Stimulated activated CD8-positive, alpha-beta memory T cell treated with anti-CD3 and anti-CD28 coated beads, Interleukin-12 subunit alpha, Interleukin-12 subunit beta, amount 100 ng/mL, for 1 hour (primary cell): ENCODE data around the gene ADTRP.

Source experiments
- DNase-seq: peaks from one replicate; pipeline ENCODE4 v3.0.0-alpha.2; 2020; ENCODE audit warnings: low read depth

ADTRP gene, protein sequence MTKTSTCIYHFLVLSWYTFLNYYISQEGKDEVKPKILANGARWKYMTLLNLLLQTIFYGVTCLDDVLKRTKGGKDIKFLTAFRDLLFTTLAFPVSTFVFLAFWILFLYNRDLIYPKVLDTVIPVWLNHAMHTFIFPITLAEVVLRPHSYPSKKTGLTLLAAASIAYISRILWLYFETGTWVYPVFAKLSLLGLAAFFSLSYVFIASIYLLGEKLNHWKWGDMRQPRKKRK

GRCh38 chr6:11778648-11779328 is at the start of gene ADTRP:
ADTRP (minus strand) TSS chr6:11778803; CDS start chr6:11778759, 44 bp downstream.
- no peak for DNase-seq

- no peak for DNase-seq
These were observed 48.2 kb upstream of the ADTRP start for GRCh38 chr6:11826779-11827178.

DNA sequence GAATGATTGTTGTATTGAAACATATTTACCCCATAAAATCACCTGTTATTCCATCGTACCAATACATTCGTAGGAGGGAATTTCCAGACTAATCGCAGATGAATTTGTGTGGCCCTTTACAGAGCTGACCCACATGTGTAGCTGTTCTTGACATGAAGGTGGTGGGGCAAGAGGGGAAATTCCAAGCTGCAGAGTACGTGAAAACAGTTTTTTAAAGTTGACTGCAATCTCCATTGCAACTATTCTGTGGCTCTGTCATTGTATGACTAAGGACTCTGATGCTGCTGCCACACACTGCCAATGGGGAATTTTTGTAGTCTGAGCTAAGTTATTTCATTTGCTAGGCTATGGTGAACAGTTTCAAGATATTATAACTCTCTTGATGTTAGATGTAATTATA is 46.4 kb upstream of the ADTRP start:
- DNase-seq, result no peak

GRCh38 chr6:11822346-11822745 is 43.7 kb upstream of the ADTRP start:
- no peak for DNase-seq

DNA sequence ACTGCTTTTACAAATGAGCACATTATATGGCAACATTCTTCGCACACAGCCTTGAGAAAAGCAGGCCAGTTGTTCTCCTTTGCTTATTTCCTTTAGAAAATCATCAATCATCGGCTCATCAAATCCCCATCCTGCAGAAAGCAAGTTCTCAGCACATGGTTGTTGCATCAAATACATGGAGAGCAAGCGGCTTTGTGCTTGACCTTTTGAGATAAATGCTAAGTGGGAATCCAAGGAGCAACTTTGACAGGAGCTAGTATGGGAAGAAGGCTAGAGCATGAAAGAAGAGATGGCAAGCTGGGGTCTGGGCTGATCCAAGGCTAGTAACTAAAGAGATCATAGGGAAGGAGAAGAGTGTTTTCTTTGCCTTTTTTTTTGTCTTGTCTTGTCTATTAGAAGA is 43.2 kb upstream of the ADTRP start:
- DNase-seq, result no peak

- no peak for DNase-seq
These were observed 42.2 kb upstream of the ADTRP start for GRCh38 chr6:11820821-11821220.

- no peak for DNase-seq
These were observed 40.9 kb upstream of the ADTRP start for GRCh38 chr6:11819486-11819885.

DNA sequence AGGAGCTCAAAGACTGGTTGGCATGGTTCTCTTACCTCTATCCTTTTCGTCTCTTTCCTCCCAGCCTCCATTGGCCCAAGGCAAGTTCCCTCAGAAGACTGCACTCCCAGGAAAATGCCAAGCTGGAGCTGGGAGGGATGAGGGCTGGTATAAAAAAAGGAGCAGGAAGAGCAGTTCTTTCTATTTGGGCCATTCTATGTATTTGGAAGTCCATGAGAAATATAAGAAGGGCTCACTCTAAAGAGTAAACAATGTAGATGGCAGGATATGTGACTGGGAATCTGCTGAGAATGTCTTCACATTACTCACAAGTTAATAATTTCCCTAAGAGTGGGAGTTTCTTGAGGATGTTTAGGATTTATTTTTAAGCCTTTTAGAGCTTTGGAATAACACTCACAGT is 36.6 kb upstream of the ADTRP start:
- no peak for DNase-seq

- no peak for DNase-seq
These were observed 36.2 kb upstream of the ADTRP start for GRCh38 chr6:11814819-11815218.

- no peak for DNase-seq
These were observed 35.5 kb upstream of the ADTRP start for GRCh38 chr6:11814106-11814505.

GRCh38 chr6:11813606-11814005 is 35.0 kb upstream of the ADTRP start:
- DNase-seq, result no peak

DNA sequence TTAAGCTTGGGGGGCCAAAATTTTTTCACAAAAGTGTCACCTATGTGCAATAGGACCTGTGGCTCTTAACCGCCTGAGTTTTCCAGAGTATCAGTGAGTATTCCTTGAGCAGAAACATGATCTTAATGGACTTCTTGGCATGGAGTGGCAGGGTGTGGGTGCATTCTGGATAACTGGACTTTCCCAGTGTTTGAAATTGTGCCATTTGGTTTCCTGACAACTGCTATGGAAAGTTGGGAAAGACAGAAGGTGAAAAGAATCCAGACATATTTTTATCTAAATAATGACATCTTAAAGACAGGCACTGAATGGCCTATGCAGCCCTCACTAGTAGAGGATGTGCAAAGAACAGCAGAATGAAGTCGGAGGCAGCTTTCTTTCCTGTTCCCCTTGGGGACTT is 34.3 kb upstream of the ADTRP start:
- no peak for DNase-seq

DNA sequence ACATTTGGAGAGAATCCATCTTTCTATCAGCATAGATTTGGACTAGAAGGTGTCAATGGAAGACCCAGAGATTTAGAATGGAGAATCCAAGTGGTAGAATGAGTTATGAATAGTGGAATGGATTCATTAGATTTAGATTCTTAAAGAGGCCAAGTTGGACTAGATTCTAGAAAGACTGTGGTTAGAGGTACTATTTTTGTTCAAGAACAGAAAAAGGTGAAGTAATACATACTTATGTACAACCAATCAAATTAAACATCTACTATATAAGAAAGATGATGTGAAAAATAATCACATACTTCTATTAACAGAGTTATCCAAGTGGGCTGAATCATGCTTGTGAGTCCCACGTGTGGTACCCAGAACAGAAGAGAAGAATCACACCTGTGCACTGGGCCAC is 33.8 kb upstream of the ADTRP start:
- DNase-seq, result no peak

- no peak for DNase-seq
These were observed 33.2 kb upstream of the ADTRP start for GRCh38 chr6:11811644-11812264.

DNA sequence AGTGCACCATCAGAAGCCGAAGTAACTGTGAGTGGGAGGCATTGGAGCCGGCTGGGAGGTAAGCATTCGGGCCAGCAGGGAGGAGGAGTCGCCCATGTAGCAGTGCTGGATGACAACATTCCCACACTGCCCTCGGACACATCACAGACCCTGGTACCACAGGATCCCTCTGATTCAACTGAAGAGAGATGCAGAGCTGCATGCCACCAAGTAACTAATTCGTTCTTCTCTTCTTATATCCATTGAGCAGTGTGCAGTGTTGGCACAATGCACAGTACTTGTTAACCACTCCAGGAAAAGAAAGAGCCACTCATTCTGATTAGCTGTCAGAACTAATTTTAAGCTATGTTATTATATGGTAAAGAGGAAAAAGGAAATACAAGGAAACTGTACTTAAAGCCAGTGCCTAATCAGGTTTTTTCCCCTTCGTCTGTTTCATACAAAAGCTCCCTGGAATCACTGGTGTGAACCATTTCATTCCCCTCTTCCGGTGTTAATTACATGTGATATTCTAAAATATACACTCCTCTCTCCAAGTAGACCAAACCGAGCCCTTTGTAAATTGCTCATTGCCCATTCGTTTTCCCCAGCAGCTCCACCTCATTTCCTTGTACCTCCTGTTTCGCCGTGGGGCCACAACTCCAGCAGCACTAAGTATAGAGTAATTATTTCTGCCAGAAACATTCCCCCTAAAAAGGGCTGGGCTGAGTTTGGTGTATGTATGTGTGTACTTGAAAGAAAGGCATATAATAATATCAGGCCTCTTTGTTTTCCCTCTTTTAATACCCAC is 32.4 kb upstream of the ADTRP start:
- no peak for DNase-seq

GRCh38 chr6:11810039-11810541 is 31.5 kb upstream of the ADTRP start:
- DNase-seq, result no peak

- DNase-seq, result no peak
These were observed 29.5 kb upstream of the ADTRP start for GRCh38 chr6:11808054-11808453.

GRCh38 chr6:11806561-11807317 is 28.1 kb upstream of the ADTRP start:
- no peak for DNase-seq

- DNase-seq, result no peak
These were observed 26.9 kb upstream of the ADTRP start for GRCh38 chr6:11805259-11806053.

- no peak for DNase-seq
These were observed 26.1 kb upstream of the ADTRP start for GRCh38 chr6:11804701-11805100.

DNA sequence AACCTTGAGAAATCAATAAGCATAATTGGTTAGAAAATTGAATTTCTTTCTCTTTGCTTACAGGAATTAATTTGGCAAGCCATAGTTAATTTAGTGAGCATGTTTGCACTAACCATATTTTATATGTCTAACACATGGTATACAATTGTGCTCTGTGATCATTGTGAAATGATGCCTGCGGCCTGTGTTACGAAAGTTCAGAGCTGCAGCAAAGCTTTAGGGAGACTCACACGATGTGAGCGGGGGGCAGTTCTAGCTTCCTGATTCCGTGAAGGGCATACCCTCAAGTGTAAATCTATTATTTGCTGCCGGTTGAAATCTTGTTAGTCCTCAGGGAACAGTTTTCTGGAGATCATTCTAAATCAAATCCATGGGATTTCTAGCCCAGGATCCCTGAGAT is 25.5 kb upstream of the ADTRP start:
- DNase-seq, result no peak
